AG04450 (cell line): Measurements from ENCODE around the gene ADH7. TPM values are rescaled to one million over a fixed set of nuclear protein-coding genes. Genes with fewer than 3 reads are reported as not detected.
A peak's percentile ranks its signal among the peaks of the same experiment; 100 is the strongest.

Experiments
- CTCF ChIA-PET: fragments of 300-600, 350-600 bp; formaldehyde crosslinking; extraction: SDS; loops from one replicate; lab custom pipeline; 2022; ENCODE audit warnings: antibody characterized with exemption, inconsistent platforms; lab: Charles Lee
- POLR2A ChIA-PET: fragments of 350-600 bp; formaldehyde crosslinking; extraction: SDS; loops from one replicate; lab custom pipeline; 2021; ENCODE audit warnings: antibody characterized with exemption, inconsistent platforms; lab: Yijun Ruan, JAX
- DNase-seq: peaks from one replicate; pipeline ENCODE4 v3.0.0-alpha.2; 2011; ENCODE audit warnings: low read depth, low spot score
- H3K27ac ChIP-seq: one replicate; pipeline ENCODE4 v1.5.1; 2012; ENCODE audit warnings: low read depth, low read length, control low read depth
- H3K27me3 ChIP-seq: one replicate; pipeline ENCODE4 v1.6.0; 2012; ENCODE audit warnings: low read length; ENCODE audit not compliant: control insufficient read depth, insufficient read depth
- H3K4me3 ChIP-seq: 2 replicates; pipeline ENCODE4 v1.5.1; 2011; ENCODE audit warnings: mild to moderate bottlenecking, low read depth, low read length, control low read depth
- H3K9me3 ChIP-seq: 2 replicates; pipeline ENCODE4 v1.5.1; 2012; ENCODE audit warnings: low read length; ENCODE audit not compliant: control insufficient read depth, insufficient read depth
- polyA plus RNA-seq: library from polyadenylated mRNA; depleted of rRNA; stranded (reverse); fragments of >200 nt; gene quantifications from 2 replicates; pipeline ENCODE4 v1.2.3, GENCODE V29; 2011
- TF ChIP-seq, protein P1 (sequence below): IDR thresholded peaks from 2 replicates; pipeline ENCODE4 v1.5.1; 2011; ENCODE audit warnings: low read depth, low read length, control low read depth, inconsistent platforms

The ADH7 gene
- polyA plus RNA-seq, 1 experiment = not detected

DNA sequence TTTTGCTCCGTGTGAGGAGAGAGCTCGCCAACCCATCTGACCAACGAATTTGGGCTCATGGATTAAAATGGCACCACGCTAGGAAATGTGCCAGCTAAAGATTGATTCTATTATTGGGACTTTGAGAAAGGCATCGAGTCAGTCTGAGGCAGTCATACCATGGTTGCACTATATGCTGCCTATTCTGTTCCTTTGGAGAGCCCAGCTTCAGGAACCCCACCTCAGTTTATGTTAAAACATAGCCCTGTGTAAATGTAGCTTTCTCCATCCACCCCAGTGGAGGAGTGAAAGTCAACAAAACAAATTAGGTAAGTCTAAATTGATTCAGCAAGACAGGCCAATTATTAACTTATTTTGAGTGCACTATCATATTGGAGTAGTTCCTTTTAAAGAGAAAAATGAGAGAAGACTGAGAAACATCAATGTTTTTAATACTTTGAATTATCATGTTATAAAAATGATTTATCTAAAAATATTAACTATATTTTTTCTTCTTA, 24.5 kb upstream of the ADH7 start:
- CTCF ChIA-PET = interaction anchor here (0.6 to 4.1 kb wide), 2 partner anchors 258 to 1346 kb away, joined by 4 to 19 read pairs; no protein-coding TSS in a partner anchor
- TF ChIP-seq, protein P1, sequence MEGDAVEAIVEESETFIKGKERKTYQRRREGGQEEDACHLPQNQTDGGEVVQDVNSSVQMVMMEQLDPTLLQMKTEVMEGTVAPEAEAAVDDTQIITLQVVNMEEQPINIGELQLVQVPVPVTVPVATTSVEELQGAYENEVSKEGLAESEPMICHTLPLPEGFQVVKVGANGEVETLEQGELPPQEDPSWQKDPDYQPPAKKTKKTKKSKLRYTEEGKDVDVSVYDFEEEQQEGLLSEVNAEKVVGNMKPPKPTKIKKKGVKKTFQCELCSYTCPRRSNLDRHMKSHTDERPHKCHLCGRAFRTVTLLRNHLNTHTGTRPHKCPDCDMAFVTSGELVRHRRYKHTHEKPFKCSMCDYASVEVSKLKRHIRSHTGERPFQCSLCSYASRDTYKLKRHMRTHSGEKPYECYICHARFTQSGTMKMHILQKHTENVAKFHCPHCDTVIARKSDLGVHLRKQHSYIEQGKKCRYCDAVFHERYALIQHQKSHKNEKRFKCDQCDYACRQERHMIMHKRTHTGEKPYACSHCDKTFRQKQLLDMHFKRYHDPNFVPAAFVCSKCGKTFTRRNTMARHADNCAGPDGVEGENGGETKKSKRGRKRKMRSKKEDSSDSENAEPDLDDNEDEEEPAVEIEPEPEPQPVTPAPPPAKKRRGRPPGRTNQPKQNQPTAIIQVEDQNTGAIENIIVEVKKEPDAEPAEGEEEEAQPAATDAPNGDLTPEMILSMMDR = no peak
- peaks cover 2% of the 10 kb centered on the region for H3K27me3 ChIP-seq

DNA sequence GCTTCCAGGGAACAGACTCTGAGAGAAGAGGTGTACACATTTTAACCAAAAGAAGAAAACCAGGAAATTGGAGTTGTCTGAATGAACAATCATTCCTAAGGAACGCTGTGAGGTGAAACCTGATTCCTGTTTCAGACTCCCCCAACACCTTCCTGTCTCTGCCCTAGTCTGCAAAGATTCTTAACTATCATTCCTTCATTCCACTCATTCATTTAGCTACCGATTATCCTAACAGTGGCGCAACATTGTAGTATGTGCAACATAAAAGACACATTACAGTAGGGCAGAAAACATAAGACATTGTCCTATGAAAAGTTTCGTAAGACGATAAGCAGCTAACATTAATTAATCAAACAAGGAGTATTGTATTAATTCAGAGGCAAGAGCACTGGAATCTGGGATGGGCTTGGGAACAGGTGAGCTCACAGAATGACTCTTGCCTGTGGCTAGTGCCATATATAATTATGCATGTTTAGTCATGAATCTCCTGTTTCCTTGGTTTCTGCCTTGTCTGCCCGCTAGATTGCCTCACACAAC, 23.8 kb upstream of the ADH7 start:
- ChIA-PET POLR2A (interaction anchor here (0.5 kb wide), 1 partner anchor 530 kb away, joined by 4 read pairs; the partner anchor contains the start of gene EIF4E), CTCF (interaction anchor here (0.6 to 4.1 kb wide), 2 partner anchors 257 to 1346 kb away, joined by 4 to 19 read pairs; no protein-coding TSS in a partner anchor)
- H3K4me3 ChIP-seq = no peak overlapping the region
- peaks cover 2% of the 10 kb centered on the region for H3K27me3 ChIP-seq
- no peak for DNase-seq
- no peaks in the 10 kb centered on the region for H3K9me3 ChIP-seq
- TF ChIP-seq, protein P1 = no peak
- no peak overlapping the region for H3K27ac ChIP-seq

More for the DNA sequence above, 24.5 kb upstream of the ADH7 start:
- Histone ChIP-seq H3K9me3 (no peaks in the 10 kb centered on the region), H3K4me3 (no peak overlapping the region), H3K27ac (no peak overlapping the region)
- POLR2A ChIA-PET = no interaction called here
- no peak for DNase-seq

- no peaks in the 10 kb centered on the region for H3K9me3 ChIP-seq
- no peak overlapping the region for H3K27ac ChIP-seq
- no peak for DNase-seq
- ChIA-PET POLR2A (no interaction called here), CTCF (interaction anchor here (0.8 to 4.1 kb wide), 4 partner anchors 27 to 340 kb away, joined by 3 to 19 read pairs (median 10); no protein-coding TSS in a partner anchor)
- TF ChIP-seq, protein P1 = no peak
- peaks cover 2% of the 10 kb centered on the region for H3K27me3 ChIP-seq
- no peak overlapping the region for H3K4me3 ChIP-seq
Measured at GRCh38 chr4:99457676-99458075, 22.5 kb upstream of the ADH7 start.

- POLR2A ChIA-PET = no interaction called here
Measured at GRCh38 chr4:99457270-99457669, 22.1 kb upstream of the ADH7 start.

More at GRCh38 chr4:99457270-99457669, 22.1 kb upstream of the ADH7 start:
- no peaks in the 10 kb centered on the region for H3K9me3 ChIP-seq
- DNase-seq = no peak
- TF ChIP-seq, protein P1 = peak; percentile 41
- no peak overlapping the region for H3K27ac ChIP-seq
- no peak overlapping the region for H3K4me3 ChIP-seq
- H3K27me3 ChIP-seq = peaks cover 2% of the 10 kb centered on the region
- CTCF ChIA-PET = interaction anchor here (0.6 to 4.1 kb wide), 6 partner anchors 27 to 451 kb away, joined by 3 to 19 read pairs (median 4); no protein-coding TSS in a partner anchor
